PC-3 (cell line): ENCODE data around the gene ZDHHC1.
"Not testable (repeated sequence)": the region's sequence is repeated elsewhere in the genome, so short reads cannot be mapped to it uniquely, and the experiment has no call there.

Experiments
- EZH2phosphoT487 ChIP-seq: fragments of 300-600 bp; sonication (generic); IDR thresholded peaks from 2 replicates; pipeline ENCODE4 v1.6.1; 2018; ENCODE audit warnings: mild to moderate bottlenecking, antibody characterized with exemption, low read length, borderline replicate concordance
- TF ChIP-seq, protein P1 (sequence below): fragments of 300-600 bp; sonication (generic); conservative IDR thresholded peaks from 2 replicates; pipeline ENCODE4 v1.5.1; 2017; ENCODE audit warnings: antibody characterized with exemption, low read depth, mild to moderate bottlenecking, low read length

DNA sequence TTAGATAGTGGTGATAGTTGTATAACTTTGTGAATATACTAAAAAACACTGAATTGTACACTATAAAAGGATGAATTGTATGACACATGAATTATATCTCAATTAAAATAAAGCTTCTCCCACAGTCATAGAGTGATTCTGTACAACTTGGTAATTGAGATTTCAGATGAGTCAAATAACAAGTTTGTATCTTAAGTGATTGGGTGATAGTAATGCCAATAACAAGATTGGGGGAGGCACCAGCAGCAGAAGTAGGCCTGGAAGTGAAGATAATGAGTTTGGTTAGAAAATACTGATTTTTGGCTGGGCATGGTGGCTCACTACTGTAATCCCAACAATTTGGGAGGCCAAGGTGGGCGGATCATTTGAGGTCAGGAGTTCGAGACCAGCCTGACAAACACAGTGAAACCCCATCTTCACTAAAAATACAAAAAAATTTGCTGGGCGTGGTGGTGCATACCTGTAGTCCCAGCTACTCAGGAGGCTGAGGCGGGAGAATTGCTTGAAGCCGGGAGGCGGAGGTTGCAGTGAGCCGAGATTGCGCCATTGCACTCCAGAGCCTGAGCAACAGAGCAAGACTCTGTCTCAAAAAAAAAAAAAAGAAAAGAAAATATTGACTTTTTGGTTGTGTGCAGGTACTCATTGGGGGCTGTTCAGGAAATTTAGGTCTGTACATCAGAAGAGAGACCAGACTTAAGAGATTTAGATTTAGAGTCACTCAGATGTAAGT lies 56.6 kb downstream of the ZDHHC1 start:
- not testable (repeated sequence) for TF ChIP-seq EZH2phosphoT487
- TF ChIP-seq, protein P1, sequence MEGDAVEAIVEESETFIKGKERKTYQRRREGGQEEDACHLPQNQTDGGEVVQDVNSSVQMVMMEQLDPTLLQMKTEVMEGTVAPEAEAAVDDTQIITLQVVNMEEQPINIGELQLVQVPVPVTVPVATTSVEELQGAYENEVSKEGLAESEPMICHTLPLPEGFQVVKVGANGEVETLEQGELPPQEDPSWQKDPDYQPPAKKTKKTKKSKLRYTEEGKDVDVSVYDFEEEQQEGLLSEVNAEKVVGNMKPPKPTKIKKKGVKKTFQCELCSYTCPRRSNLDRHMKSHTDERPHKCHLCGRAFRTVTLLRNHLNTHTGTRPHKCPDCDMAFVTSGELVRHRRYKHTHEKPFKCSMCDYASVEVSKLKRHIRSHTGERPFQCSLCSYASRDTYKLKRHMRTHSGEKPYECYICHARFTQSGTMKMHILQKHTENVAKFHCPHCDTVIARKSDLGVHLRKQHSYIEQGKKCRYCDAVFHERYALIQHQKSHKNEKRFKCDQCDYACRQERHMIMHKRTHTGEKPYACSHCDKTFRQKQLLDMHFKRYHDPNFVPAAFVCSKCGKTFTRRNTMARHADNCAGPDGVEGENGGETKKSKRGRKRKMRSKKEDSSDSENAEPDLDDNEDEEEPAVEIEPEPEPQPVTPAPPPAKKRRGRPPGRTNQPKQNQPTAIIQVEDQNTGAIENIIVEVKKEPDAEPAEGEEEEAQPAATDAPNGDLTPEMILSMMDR, result not testable (repeated sequence)
